ENCODE results near the gene SRPK2.

Gene SRPK2

GRCh38 chr7:105130580-105130979, 258.1 kb downstream of the SRPK2 start:
- H3K27ac ChIP-seq: no peak overlapping the region
- no peak for DNase-seq (ENCODE audit: low spot score)
- H3K4me3 ChIP-seq: no peak overlapping the region
- TF ChIP-seq, protein P1, sequence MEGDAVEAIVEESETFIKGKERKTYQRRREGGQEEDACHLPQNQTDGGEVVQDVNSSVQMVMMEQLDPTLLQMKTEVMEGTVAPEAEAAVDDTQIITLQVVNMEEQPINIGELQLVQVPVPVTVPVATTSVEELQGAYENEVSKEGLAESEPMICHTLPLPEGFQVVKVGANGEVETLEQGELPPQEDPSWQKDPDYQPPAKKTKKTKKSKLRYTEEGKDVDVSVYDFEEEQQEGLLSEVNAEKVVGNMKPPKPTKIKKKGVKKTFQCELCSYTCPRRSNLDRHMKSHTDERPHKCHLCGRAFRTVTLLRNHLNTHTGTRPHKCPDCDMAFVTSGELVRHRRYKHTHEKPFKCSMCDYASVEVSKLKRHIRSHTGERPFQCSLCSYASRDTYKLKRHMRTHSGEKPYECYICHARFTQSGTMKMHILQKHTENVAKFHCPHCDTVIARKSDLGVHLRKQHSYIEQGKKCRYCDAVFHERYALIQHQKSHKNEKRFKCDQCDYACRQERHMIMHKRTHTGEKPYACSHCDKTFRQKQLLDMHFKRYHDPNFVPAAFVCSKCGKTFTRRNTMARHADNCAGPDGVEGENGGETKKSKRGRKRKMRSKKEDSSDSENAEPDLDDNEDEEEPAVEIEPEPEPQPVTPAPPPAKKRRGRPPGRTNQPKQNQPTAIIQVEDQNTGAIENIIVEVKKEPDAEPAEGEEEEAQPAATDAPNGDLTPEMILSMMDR (IDR thresholded peaks at IDR 0.05): no peak

- H3K4me3 ChIP-seq: no peak overlapping the region
- TF ChIP-seq, protein P1 (IDR thresholded peaks at IDR 0.05): no peak
- DNase-seq (ENCODE audit: low spot score): no peak
- H3K27ac ChIP-seq: no peak overlapping the region
Observed at GRCh38 chr7:105130048-105130447, 258.7 kb downstream of the SRPK2 start.

DNA sequence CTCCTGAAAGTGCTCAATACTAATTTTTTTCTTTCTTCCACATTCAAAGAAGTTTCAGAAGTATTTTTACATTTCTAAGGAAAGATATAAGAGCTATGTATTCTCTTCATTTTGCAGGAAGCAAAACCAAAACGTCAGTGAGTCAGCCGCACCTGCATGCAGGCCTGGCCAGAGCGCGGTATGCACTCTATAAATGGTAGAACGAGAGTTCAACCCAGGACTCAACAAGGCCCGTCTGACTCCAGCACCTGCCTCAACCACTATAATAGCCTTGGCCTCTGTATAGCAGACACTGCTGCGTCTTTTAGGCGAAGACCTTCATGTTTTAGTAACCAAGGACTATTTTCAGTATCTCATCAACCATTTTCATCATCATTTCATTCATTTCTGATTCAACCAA, 261.5 kb downstream of the SRPK2 start:
- no peak overlapping the region for H3K4me3 ChIP-seq
- DNase-seq (ENCODE audit: low spot score): no peak
- H3K27ac ChIP-seq: no peak overlapping the region
- TF ChIP-seq, protein P1 (IDR thresholded peaks at IDR 0.05): no peak

DNA sequence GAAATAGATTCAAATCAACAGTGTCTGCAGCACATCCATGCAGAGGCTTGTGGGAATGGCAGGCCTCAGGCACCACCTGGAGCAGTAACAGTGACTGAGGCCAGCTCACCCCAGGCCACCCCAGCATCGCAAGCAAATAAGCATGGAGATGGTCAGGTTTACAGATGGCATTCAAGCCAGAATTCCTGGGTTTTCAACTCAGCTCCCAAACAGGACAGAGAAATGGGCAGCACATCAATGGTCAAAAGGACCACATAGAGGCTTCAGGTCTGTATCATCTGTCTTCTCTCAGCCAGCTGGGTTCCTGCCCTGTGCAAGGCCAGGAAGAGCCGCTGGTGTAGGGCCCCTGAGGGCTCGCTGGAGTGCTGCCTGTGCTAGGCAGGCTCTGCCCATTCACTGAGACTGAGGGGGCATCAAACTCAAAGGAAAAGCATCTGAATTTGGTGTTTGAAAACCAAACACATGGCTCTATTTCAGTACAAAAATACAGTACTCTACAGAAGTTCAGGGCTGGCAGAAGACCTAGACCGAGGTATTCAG, 262.2 kb downstream of the SRPK2 start:
- H3K4me3 ChIP-seq: no peak overlapping the region
- H3K27ac ChIP-seq: no peak overlapping the region
- TF ChIP-seq, protein P1 (IDR thresholded peaks at IDR 0.05): no peak
- DNase-seq (ENCODE audit: low spot score): no peak

GRCh38 chr7:105125745-105126144, 263.0 kb downstream of the SRPK2 start:
- no peak overlapping the region for H3K4me3 ChIP-seq
- H3K27ac ChIP-seq: no peak overlapping the region
- DNase-seq (ENCODE audit: low spot score): no peak
- TF ChIP-seq, protein P1 (IDR thresholded peaks at IDR 0.05): no peak

DNA sequence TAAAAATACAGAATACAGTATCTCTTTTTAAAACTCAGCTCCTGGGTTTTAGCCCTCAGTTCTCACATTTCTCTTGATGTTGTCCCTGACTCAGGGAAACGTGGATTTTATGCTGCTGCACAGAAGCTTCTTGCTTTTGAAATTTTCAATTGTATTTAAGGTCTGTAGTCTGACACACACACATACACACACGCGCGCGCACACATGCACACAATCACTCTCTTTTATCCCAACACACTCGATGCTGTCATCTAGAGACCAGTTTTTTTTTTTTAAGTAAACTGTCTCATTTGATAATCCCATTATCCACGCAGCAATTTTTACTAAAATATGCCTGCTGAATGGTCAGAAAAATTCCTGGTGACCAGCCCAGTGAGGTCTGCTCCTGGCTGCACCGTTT, 266.1 kb downstream of the SRPK2 start:
- DNase-seq (ENCODE audit: low spot score): no peak
- Histone ChIP-seq H3K27ac (no peak overlapping the region), H3K4me3 (no peak overlapping the region)
- TF ChIP-seq, protein P1 (IDR thresholded peaks at IDR 0.05): no peak

Data from coronary artery (tissue), 2 donors.